Natural killer cell (primary cell): ENCODE measurements around the gene TRAPPC6A. TPM values are rescaled to one million over a fixed set of nuclear protein-coding genes. Genes with fewer than 3 reads are reported as not detected.

Experiments used
- ATAC-seq, 3 donors: fragments of 150-1000 bp in 2 of 3; fragments of 200-7000 bp in 1 of 3; cut with Tn5 transposase; 1 replicate in 1 of 3; 2 replicates in 2 of 3; pipeline ENCODE4 v1.10.0; 2021; ENCODE audit warnings: mild to moderate bottlenecking in 2 of 3, moderate library complexity in 2 of 3
- DNase-seq, 2 donors: peaks; one replicate each; pipeline versions ENCODE4 v3.0.0 to v3.0.0-alpha.2; 2013 to 2021; ENCODE audit warnings: mixed read lengths in 1 of 2
- H3K27ac ChIP-seq: one replicate; pipeline ENCODE4 v1.5.1; 2013; ENCODE audit warnings: mild to moderate bottlenecking, low read length
- H3K27me3 ChIP-seq: one replicate; pipeline ENCODE4 v1.6.1; 2013; ENCODE audit warnings: low read length; ENCODE audit not compliant: control insufficient read depth, insufficient read depth
- H3K36me3 ChIP-seq: one replicate; pipeline ENCODE4 v1.6.1; 2013; ENCODE audit warnings: low read length; ENCODE audit not compliant: control insufficient read depth, insufficient read depth
- H3K4me1 ChIP-seq: one replicate; pipeline ENCODE4 v1.6.1; 2013; ENCODE audit warnings: low read length; ENCODE audit not compliant: control insufficient read depth, insufficient read depth
- H3K4me3 ChIP-seq: one replicate; pipeline ENCODE4 v1.5.1; 2013; ENCODE audit warnings: low read length
- H3K9me3 ChIP-seq: one replicate; pipeline ENCODE4 v1.6.1; 2013; ENCODE audit warnings: low read length; ENCODE audit not compliant: control insufficient read depth, insufficient read depth
- H3K27ac Mint-ChIP-seq, 2 donors: one replicate each; pipeline ENCODE4 v1.8.0; 2022; ENCODE audit warnings: mild to moderate bottlenecking in 2 of 2, mixed read lengths in 2 of 2, moderate library complexity in 1 of 2
- H3K27me3 Mint-ChIP-seq, 2 donors: one replicate each; pipeline ENCODE4 v1.8.0; 2022; ENCODE audit warnings: low read depth in 2 of 2, mixed read lengths in 2 of 2
- H3K36me3 Mint-ChIP-seq: one replicate; pipeline ENCODE4 v1.8.0; 2022; ENCODE audit warnings: mixed read lengths
- H3K4me1 Mint-ChIP-seq, 2 donors: one replicate each; pipeline ENCODE4 v1.8.0; 2022; ENCODE audit warnings: mixed read lengths in 2 of 2
- H3K4me3 Mint-ChIP-seq: one replicate; pipeline ENCODE4 v1.8.0; 2022; ENCODE audit warnings: mild to moderate bottlenecking, moderate library complexity, mixed read lengths
- H3K9me3 Mint-ChIP-seq, 2 donors: one replicate each; pipeline ENCODE4 v1.8.0; 2022; ENCODE audit warnings: mixed read lengths in 2 of 2
- CTCF ChIP-seq: fragments of 200-600 bp; IDR thresholded peaks from one replicate; pipeline ENCODE4 v1.8.0; 2022; ENCODE audit warnings: antibody characterized with exemption
- WGBS: methylation state at CpG from one replicate; pipeline ENCODE4 v1.1.7; 2013; ENCODE audit warnings: missing lambda C conversion rate; ENCODE audit not compliant: insufficient coverage; 5-methylcytosine and 5-hydroxymethylcytosine counted together
- intact Hi-C: fragments of 100-400 bp; cut with micrococcal nuclease; formaldehyde crosslinking; loops from one replicate; pipeline ENCODE4 v1.14.2; 2022
- total RNA-seq, 4 donors: library from RNA; stranded (reverse); fragments of 120-200 nt in 1 of 4; gene quantifications; one replicate each; pipeline versions ENCODE4 v1.2.3 to v1.2.4, GENCODE V29; 2013 to 2022

Gene TRAPPC6A
- total RNA-seq, 3 donors from 2014 or later (not counting 1 experiment from before 2014, with no cell fraction given), result 38.0 to 47.0 (median 45.2) TPM

- intact Hi-C loops, result no loop called here
- WGBS, result 97% methylated on average over 24 of the region's 24 CpGs
- H3K27me3 Mint-ChIP-seq, result no peaks in the 10 kb centered on the region
- Histone ChIP-seq H3K27me3 (no peaks in the 10 kb centered on the region), H3K36me3 (peaks cover 15% of the 10 kb centered on the region), H3K27ac (no peak overlapping the region), H3K9me3 (no peaks in the 10 kb centered on the region), H3K4me3 (no peak overlapping the region), H3K4me1 (peaks cover 14% of the 10 kb centered on the region)
- no peaks in the 10 kb centered on the region for H3K9me3 Mint-ChIP-seq
- H3K4me1 Mint-ChIP-seq, result peaks cover under 1 to 22% of the 10 kb centered on the region in 2 donors
- ATAC-seq (no peak), DNase-seq (no peak)
- TF ChIP-seq CTCF, result no peak
- H3K36me3 Mint-ChIP-seq, result no peaks in the 10 kb centered on the region
- no peak overlapping the region for H3K27ac Mint-ChIP-seq
- no peak overlapping the region for H3K4me3 Mint-ChIP-seq
Observed at GRCh38 chr19:45139286-45140143, 38.5 kb downstream of the TRAPPC6A start.

- Mint-ChIP-seq H3K4me3 (no peak overlapping the region), H3K36me3 (no peaks in the 10 kb centered on the region), H3K27ac (no peak overlapping the region), H3K4me1 (peaks cover 10 to 33% of the 10 kb centered on the region in 2 donors), H3K9me3 (no peaks in the 10 kb centered on the region), H3K27me3 (no peaks in the 10 kb centered on the region)
- Histone ChIP-seq H3K36me3 (peaks cover 15% of the 10 kb centered on the region), H3K27me3 (no peaks in the 10 kb centered on the region), H3K27ac (no peak overlapping the region), H3K4me3 (no peak overlapping the region), H3K9me3 (no peaks in the 10 kb centered on the region), H3K4me1 (peaks cover 21% of the 10 kb centered on the region)
- DNase-seq (no peak), ATAC-seq (no peak)
- WGBS, result 93% methylated on average over 11 of the region's 11 CpGs
- intact Hi-C loops, result no loop called here
- TF ChIP-seq CTCF, result no peak
Observed at GRCh38 chr19:45138303-45138751, 39.7 kb downstream of the TRAPPC6A start.

- no peaks in the 10 kb centered on the region for H3K9me3 Mint-ChIP-seq
- WGBS, result 83% methylated on average over 17 of the region's 17 CpGs
- intact Hi-C loops, result no loop called here
- no peaks in the 10 kb centered on the region for H3K36me3 Mint-ChIP-seq
- H3K4me3 ChIP-seq, result no peak overlapping the region
- H3K27ac Mint-ChIP-seq, result no peak overlapping the region
- TF ChIP-seq CTCF, result no peak
- H3K4me1 Mint-ChIP-seq, result peaks cover 10 to 25% of the 10 kb centered on the region in 2 donors
- no peaks in the 10 kb centered on the region for H3K27me3 Mint-ChIP-seq
- H3K9me3 ChIP-seq, result no peaks in the 10 kb centered on the region
- peaks cover 21% of the 10 kb centered on the region for H3K4me1 ChIP-seq
- H3K27me3 ChIP-seq, result no peaks in the 10 kb centered on the region
- peaks cover 9% of the 10 kb centered on the region for H3K36me3 ChIP-seq
- ATAC-seq (no peak), DNase-seq (no peak)
- no peak overlapping the region for H3K27ac ChIP-seq
- H3K4me3 Mint-ChIP-seq, result no peak overlapping the region
Observed at GRCh38 chr19:45137179-45137761, 40.8 kb downstream of the TRAPPC6A start.
